Peyer's patch (tissue), 4 donors: Measurements from ENCODE around the gene ERMP1. TPM values are rescaled to one million over a fixed set of nuclear protein-coding genes. Genes with fewer than 3 reads are reported as not detected.
"Not testable (repeated sequence)": the region's sequence is repeated elsewhere in the genome, so short reads cannot be mapped to it uniquely, and the experiment has no call there.

Experiments
- DNase-seq, 3 donors: peaks; one replicate each; pipeline ENCODE4 v3.0.0-alpha.2; 2017 to 2019
- H3K27ac ChIP-seq, 4 donors: fragments of 200-600 bp; sonication (generic); one replicate each; pipeline ENCODE4 v1.5.1; 2016 to 2019
- H3K27me3 ChIP-seq, 2 donors: fragments of 200-600 bp; sonication (generic); one replicate each; pipeline ENCODE4 v1.5.1; 2019
- H3K36me3 ChIP-seq, 3 donors: fragments of 200-600 bp; sonication (generic); one replicate each; pipeline ENCODE4 v1.5.1; 2016 to 2019
- H3K4me1 ChIP-seq, 4 donors: fragments of 200-600 bp; sonication (generic); one replicate each; pipeline ENCODE4 v1.5.1; 2016 to 2019
- H3K4me3 ChIP-seq, 4 donors: fragments of 200-600 bp; sonication (generic); 1 replicate in 3 of 4; 2 replicates in 1 of 4; pipeline ENCODE4 v1.5.1; 2016 to 2019; ENCODE audit warnings: mild to moderate bottlenecking in 1 of 4
- H3K9me3 ChIP-seq, 4 donors: fragments of 200-600 bp; sonication (generic); one replicate each; pipeline ENCODE4 v1.5.1; 2016 to 2019; ENCODE audit warnings: mild to moderate bottlenecking in 1 of 4
- POLR2A ChIP-seq, 2 donors: fragments of 450-650 bp; IDR thresholded peaks; one replicate each; pipeline ENCODE4 v1.5.1; 2017; ENCODE audit warnings: antibody characterized with exemption in 2 of 2, mild to moderate bottlenecking in 2 of 2, moderate library complexity in 2 of 2
- total RNA-seq, 4 donors: library from RNA; depleted of rRNA; stranded (reverse); fragments of >200 nt; gene quantifications; one replicate each; pipeline ENCODE4 v1.1.0, GENCODE V29; 2016
- TF ChIP-seq, protein P1 (sequence below), 6 experiments: fragments of 450-650 bp in 4 of 6; fragments of 200-600 bp in 2 of 6; sonication (generic) in 1 of 6; IDR thresholded peaks; one replicate each; pipeline ENCODE4 v1.5.1; 2017 to 2019; ENCODE audit warnings: antibody characterized with exemption in 6 of 6, mild to moderate bottlenecking in 3 of 6, moderate library complexity in 1 of 6

The ERMP1 gene, protein sequence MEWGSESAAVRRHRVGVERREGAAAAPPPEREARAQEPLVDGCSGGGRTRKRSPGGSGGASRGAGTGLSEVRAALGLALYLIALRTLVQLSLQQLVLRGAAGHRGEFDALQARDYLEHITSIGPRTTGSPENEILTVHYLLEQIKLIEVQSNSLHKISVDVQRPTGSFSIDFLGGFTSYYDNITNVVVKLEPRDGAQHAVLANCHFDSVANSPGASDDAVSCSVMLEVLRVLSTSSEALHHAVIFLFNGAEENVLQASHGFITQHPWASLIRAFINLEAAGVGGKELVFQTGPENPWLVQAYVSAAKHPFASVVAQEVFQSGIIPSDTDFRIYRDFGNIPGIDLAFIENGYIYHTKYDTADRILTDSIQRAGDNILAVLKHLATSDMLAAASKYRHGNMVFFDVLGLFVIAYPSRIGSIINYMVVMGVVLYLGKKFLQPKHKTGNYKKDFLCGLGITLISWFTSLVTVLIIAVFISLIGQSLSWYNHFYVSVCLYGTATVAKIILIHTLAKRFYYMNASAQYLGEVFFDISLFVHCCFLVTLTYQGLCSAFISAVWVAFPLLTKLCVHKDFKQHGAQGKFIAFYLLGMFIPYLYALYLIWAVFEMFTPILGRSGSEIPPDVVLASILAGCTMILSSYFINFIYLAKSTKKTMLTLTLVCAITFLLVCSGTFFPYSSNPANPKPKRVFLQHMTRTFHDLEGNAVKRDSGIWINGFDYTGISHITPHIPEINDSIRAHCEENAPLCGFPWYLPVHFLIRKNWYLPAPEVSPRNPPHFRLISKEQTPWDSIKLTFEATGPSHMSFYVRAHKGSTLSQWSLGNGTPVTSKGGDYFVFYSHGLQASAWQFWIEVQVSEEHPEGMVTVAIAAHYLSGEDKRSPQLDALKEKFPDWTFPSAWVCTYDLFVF
- total RNA-seq, result 10 to 100 TPM; 20.8 to 23.2 (median 22.0) TPM

DNA sequence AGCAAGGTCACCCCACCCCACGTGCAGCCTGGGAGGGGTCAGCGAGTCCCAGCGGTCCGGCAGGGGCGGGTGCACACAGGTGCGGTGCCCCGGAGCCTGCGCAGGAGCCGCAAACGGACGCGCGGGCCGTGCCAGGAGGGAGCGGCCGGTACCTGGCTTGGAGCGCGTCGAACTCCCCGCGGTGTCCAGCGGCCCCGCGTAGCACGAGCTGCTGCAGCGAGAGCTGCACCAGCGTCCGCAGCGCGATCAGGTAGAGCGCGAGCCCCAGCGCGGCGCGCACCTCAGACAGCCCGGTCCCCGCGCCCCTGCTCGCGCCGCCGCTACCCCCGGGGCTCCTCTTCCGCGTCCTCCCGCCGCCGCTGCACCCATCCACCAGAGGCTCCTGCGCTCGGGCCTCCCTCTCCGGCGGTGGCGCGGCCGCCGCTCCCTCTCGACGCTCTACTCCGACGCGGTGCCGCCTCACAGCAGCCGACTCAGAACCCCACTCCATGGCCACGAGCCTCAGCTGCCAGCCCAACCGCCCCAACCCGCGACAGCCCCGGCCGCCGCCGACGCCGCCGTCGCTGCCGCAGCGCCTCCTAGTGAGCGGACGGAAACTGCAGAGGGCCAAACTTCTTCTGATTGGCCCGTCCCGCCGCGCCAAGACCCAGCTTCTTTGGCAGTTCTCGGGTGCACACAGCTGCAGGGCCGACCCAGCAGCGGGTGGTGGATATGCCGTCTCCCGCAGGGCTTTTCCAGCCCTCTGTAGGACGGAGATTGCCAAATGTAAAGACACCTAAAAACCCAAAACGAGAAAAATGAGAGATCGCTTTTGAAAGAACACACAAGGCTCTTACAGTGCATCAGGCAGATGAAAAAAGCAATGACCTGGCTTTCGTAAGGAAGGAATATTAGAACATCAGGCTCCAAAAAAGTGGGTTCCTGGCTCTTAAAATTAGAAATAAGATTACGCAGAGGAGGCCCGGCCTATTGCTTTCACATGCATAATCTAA lies at the start of gene ERMP1:
Gene ERMP1, minus strand, starts transcription at position 580 of the 992 bp plus-strand sequence. Its CDS starts 90 bp downstream, at position 490.
- H3K36me3 ChIP-seq, result no peaks in the 10 kb centered on the region
- H3K4me3 ChIP-seq, result peak within 1 kb of the TSS; percentile 80 to 98 (median 95)
- H3K9me3 ChIP-seq, result no peaks in the 10 kb centered on the region
- H3K4me1 ChIP-seq, result peaks cover 0 to 31% (median 8%) of the 10 kb centered on the region in 4 donors
- H3K27ac ChIP-seq, result peak within 1 kb of the TSS; percentile 81 to 91 (median 88)
- peak; percentile 86 to 95 (median 93) for DNase-seq
- H3K27me3 ChIP-seq, result no peaks in the 10 kb centered on the region
- TF ChIP-seq POLR2A (IDR thresholded peaks at IDR 0.05), result peak; percentile 64 to 69
- TF ChIP-seq, protein P1, sequence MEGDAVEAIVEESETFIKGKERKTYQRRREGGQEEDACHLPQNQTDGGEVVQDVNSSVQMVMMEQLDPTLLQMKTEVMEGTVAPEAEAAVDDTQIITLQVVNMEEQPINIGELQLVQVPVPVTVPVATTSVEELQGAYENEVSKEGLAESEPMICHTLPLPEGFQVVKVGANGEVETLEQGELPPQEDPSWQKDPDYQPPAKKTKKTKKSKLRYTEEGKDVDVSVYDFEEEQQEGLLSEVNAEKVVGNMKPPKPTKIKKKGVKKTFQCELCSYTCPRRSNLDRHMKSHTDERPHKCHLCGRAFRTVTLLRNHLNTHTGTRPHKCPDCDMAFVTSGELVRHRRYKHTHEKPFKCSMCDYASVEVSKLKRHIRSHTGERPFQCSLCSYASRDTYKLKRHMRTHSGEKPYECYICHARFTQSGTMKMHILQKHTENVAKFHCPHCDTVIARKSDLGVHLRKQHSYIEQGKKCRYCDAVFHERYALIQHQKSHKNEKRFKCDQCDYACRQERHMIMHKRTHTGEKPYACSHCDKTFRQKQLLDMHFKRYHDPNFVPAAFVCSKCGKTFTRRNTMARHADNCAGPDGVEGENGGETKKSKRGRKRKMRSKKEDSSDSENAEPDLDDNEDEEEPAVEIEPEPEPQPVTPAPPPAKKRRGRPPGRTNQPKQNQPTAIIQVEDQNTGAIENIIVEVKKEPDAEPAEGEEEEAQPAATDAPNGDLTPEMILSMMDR (IDR thresholded peaks at IDR 0.05), result peak; percentile 71 to 96 (median 94)

DNA sequence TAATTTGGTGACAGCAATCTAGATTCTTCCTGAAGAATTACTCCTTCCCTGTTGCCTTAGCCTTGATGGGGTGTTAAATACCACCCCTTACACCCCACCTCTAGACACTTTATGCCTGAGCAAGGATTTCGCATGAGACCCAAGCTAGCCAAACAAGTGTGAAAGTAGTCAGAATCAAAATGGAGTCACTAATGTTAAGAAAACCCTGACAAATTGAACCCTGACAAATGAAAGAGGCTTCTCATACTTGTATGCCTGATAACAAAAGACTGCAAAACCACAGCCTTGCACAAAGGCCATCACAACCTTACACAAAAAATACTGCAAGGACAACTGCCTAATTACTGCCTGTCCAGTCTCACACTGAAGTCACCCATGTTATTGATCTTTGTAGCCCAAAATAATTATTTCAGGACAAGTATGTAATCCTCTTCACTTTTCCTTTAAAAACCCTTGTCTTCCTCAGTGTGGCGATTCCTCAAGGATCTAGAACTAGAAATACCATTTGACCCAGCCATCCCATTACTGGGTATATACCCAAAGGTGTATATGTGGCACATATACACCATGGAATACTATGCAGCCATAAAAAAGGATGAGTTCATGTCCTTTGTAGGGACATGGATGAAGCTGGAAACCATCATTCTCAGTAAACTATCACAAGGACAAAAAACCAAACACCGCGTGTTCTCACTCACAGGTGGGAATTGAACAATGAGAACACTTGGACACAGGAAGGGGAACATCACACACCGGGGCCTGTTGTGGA lies 49.5 kb upstream of the ERMP1 start:
- DNase-seq, H3K36me3 ChIP-seq, H3K27ac ChIP-seq, H3K4me1 ChIP-seq, H3K9me3 ChIP-seq, H3K4me3 ChIP-seq, H3K27me3 ChIP-seq: not testable (repeated sequence)

DNA sequence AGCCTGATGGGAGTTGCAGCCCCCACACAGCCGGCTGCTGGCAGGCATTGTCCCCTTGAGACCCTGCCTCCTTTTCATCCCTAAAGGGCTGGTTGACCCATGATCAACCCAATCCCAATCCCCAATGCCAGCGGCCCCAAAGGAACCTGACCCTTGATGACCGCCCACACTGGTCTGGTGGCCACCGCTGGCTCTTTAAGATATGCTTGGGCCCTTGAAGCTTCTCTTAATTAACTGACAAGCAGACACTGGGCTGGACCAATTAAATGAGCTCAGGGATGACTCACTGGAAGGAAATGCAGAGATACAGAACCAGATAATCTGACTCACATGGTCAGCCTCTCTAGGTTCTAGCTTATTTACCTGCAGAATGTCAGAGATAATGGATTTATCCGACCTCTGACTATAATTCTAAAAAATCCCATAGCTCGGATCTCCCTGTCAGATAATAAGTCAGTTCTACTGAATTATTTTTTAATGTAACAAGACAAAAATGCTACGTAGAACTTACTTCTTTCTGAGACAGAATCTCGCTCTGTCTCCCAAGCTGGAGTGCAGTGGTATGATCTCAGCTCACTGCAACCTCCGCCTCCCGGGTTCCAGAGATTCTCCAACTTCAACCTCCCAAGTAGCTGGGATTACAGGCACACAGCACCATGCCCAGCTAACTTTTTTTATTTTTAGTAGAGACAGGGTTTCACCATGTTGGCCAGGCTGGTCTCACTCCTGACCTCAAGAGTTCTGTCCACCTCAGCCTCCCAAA lies 46.7 kb upstream of the ERMP1 start:
- no peak for TF ChIP-seq POLR2A (IDR thresholded peaks at IDR 0.05)
- TF ChIP-seq, protein P1 (IDR thresholded peaks at IDR 0.05), result no peak
- H3K4me3 ChIP-seq, result no peak overlapping the region
- no peaks in the 10 kb centered on the region for H3K36me3 ChIP-seq
- H3K9me3 ChIP-seq, result no peaks in the 10 kb centered on the region
- no peak overlapping the region for H3K27ac ChIP-seq
- no peaks in the 10 kb centered on the region for H3K4me1 ChIP-seq
- peak in 1 of 3 donors; percentile 57 for DNase-seq
- no peaks in the 10 kb centered on the region for H3K27me3 ChIP-seq

DNA sequence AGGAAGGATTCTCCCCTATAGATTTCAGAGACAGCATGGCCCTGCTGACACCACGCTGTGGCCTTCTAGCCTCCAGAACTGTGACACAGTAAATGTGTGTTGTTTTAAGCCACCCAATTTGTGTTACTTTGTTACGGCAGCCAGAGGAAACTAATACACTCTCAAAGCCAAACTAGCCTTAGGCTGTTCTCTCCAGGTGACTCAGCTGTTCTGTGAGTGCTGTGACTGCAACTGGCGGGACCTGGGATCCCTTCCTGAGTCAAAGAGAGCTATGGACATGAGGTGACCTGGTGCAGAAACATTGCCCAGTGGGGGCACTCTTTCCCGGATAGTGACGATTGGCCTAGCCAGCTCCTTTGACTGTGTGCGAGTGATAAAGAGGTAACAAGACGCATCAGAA lies 43.8 kb upstream of the ERMP1 start:
- no peak for DNase-seq
- Histone ChIP-seq H3K9me3 (no peaks in the 10 kb centered on the region), H3K4me1 (no peaks in the 10 kb centered on the region), H3K36me3 (no peaks in the 10 kb centered on the region), H3K27me3 (no peaks in the 10 kb centered on the region), H3K27ac (no peak overlapping the region), H3K4me3 (no peak overlapping the region)
- TF ChIP-seq, protein P1 (IDR thresholded peaks at IDR 0.05), result no peak
- no peak for TF ChIP-seq POLR2A (IDR thresholded peaks at IDR 0.05)

DNA sequence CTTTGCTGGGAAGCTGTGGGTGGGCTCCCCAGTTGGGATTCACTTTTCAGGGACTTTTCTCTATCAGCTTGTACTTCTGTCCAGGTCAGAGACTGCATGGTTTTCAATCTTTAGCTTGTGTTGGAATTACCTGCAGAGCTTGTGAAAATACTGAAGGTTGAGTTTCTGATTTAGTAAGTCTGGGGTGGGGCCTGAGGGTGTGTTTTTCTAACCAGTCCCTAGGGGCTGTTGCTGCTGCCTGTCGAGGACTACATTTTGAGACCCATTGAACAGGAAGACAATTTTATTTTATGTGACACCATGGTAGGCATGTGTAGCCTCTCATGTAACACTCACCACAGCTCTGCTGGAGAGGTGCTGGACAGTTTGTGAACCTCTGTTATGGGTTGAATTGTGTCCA lies 43.1 kb upstream of the ERMP1 start:
- TF ChIP-seq POLR2A (IDR thresholded peaks at IDR 0.05), result no peak
- TF ChIP-seq, protein P1 (IDR thresholded peaks at IDR 0.05), result no peak
- H3K9me3 ChIP-seq, result no peaks in the 10 kb centered on the region
- no peak overlapping the region for H3K4me3 ChIP-seq
- no peak for DNase-seq
- no peaks in the 10 kb centered on the region for H3K4me1 ChIP-seq
- H3K27me3 ChIP-seq, result no peaks in the 10 kb centered on the region
- no peak overlapping the region for H3K27ac ChIP-seq
- no peaks in the 10 kb centered on the region for H3K36me3 ChIP-seq
